Lower leg skin (tissue), 4 donors: ENCODE results near the gene MOB3A. TPM values are rescaled to one million over a fixed set of nuclear protein-coding genes. Genes with fewer than 3 reads are reported as not detected.

Experiments
- DNase-seq, 2 donors: peaks; one replicate each; pipeline ENCODE4 v3.0.0-alpha.2; 2019; ENCODE audit warnings: low spot score in 2 of 2
- H3K4me3 ChIP-seq: fragments of 200-600 bp; sonication (generic); 2 replicates; pipeline ENCODE4 v1.5.1; 2017; ENCODE audit warnings: mild to moderate bottlenecking, low read depth; ENCODE audit not compliant: poor library complexity, severe bottlenecking
- POLR2A ChIP-seq, 2 donors: fragments of 450-650 bp; IDR thresholded peaks; one replicate each; pipeline ENCODE4 v1.6.1; 2016 to 2017; ENCODE audit warnings: antibody characterized with exemption in 2 of 2, mild to moderate bottlenecking in 1 of 2, moderate library complexity in 1 of 2
- WGBS, 2 donors: methylation state at CpG; one replicate each; pipeline ENCODE4 v1.1.5; 2018; 5-methylcytosine and 5-hydroxymethylcytosine counted together
- intact Hi-C: fragments of 100-400 bp; cut with DNase I; formaldehyde crosslinking; loops from one replicate; pipeline ENCODE4 v1.15.0; 2023; ENCODE audit warnings: low total_unique reads
- total RNA-seq, 4 donors: library from RNA; depleted of rRNA; stranded (reverse); fragments of >200 nt; gene quantifications; one replicate each; pipeline ENCODE4 v1.1.0, GENCODE V29; 2016
- TF ChIP-seq, protein P1 (sequence below), 3 donors: fragments of 450-650 bp; IDR thresholded peaks; one replicate each; pipeline ENCODE4 v1.5.1; 2016; ENCODE audit warnings: antibody characterized with exemption in 3 of 3, mild to moderate bottlenecking in 3 of 3, moderate library complexity in 2 of 3

MOB3A gene
- total RNA-seq, 4 donors from 2014 or later = 26.4 to 46.0 (median 34.5) TPM

DNA sequence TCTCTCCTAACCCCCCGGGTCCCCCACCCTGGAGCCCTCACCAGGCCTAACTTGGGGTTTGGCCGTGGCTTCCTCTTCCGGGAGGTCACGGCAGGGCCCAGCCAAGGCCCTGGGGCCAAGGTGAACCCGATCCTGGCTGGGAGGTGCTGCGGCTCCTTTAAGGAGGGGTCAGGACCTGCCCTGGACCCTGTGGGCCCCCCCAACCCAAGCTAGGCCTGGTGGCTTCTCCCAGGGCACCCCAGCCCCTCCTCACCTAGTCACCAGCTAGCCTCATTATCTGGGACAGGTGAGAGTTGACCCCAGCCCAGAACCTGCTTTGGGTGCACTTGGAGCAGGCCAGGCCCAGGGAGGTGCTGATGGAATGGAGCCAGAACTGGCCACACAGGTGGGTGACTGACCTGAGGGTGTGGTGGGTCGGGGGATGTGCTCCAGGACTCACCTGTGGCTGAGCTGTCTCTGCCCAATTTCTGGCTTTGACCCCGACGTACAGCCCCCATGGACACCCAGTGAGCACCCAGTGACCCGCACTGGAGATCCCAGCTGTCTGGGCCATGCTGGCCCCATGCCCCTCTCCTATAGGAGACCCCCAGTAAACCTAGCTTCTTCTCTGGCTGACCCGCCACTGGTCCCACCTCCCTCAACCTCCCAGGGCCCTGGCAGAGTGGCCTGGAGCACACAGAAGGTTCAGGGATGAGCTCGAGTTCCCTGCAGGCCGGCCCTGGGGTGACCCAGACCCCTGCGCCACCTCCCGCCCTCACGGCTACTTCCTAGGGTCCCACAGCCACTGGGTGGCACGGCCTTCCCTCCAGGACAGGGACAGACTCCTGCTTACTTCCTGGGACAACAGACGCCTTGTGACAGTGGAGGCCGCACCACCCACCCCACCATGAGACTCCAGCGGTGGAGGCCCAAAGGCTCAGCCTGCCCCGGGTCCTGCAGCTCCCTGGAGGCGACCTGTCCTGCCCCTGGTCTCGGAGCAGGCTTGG is 38.3 kb downstream of the MOB3A start:
- 77 to 85% methylated on average over 17 to 22 of the region's 23 CpGs for WGBS, 2 donors
- DNase-seq = no peak
- intact Hi-C loops = no loop called here
- no peak for TF ChIP-seq POLR2A (IDR thresholded peaks at IDR 0.05)
- TF ChIP-seq, protein P1, sequence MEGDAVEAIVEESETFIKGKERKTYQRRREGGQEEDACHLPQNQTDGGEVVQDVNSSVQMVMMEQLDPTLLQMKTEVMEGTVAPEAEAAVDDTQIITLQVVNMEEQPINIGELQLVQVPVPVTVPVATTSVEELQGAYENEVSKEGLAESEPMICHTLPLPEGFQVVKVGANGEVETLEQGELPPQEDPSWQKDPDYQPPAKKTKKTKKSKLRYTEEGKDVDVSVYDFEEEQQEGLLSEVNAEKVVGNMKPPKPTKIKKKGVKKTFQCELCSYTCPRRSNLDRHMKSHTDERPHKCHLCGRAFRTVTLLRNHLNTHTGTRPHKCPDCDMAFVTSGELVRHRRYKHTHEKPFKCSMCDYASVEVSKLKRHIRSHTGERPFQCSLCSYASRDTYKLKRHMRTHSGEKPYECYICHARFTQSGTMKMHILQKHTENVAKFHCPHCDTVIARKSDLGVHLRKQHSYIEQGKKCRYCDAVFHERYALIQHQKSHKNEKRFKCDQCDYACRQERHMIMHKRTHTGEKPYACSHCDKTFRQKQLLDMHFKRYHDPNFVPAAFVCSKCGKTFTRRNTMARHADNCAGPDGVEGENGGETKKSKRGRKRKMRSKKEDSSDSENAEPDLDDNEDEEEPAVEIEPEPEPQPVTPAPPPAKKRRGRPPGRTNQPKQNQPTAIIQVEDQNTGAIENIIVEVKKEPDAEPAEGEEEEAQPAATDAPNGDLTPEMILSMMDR (IDR thresholded peaks at IDR 0.05) = no peak
- H3K4me3 ChIP-seq = no peak overlapping the region

DNA sequence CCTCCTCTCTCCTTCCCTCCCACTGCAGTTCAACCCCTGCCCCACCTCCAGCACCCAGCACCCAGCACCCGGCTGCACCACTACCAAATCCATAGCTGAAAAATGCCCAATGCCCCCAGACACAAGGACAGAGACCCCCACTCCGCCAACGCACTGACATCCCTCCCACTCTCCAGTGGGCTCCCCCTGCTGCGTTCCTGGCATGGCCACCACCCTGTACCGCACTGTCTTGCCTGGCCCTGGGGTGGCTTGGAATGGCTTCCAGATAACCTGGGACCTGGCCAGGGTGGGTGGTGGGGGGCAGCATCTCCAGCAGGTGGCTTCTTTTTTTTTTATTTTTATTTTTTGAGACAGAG is 39.3 kb downstream of the MOB3A start:
- intact Hi-C loops = no loop called here
- 25 to 28% methylated on average over 5 of the region's 5 CpGs for WGBS, 2 donors
- no peak for DNase-seq
- TF ChIP-seq, protein P1 (IDR thresholded peaks at IDR 0.05) = no peak
- no peak for TF ChIP-seq POLR2A (IDR thresholded peaks at IDR 0.05)
- H3K4me3 ChIP-seq = no peak overlapping the region

DNA sequence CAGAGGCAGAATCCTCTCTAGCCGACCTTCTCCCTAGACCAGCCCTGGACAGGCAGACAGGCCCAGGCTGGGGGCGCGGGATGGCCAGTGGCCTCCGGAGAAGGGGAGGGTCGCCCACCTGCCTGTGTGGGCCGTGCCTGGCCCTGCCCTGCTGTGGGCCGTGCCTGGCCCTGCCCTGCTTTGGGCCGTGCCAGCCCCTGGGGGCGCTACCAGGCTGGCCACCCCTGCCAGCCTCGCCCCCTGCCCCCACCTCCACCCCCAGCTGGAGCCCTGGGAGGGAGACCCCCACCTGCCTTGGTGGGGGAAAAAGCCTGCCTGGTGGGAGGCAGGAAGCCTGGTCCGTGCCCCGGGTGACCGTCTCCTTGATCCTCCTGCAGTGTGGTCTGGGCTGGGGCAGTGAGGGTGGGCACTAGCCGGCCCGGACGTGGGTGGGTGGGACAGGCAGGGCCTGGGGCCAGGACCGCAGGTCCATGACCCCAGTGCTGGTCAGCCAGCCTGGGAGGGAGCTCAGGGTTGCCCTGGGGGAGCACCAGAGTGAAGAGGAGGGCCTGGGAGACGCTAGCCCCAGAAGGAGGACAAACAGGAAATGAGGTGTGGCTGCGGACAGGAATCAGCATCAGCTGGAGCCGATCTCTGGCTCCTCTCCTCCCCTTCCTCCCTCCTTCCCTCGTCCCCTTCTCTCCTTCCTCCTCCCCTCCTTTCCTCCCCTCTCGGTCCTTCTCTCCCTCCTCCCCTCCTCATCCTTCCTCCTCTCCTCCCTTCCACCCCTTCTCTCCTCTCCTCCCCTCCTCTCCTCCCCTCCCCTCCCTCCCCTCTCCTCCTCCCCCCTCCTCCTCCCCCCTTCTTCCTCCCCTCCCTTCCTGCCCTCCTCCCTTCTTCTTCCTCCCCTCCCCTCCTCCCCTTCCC is 39.9 kb downstream of the MOB3A start:
- H3K4me3 ChIP-seq = no peak overlapping the region
- DNase-seq = peak; percentile 68 to 93
- WGBS, 2 donors = 1 to 4% methylated on average over 10 of the region's 22 CpGs
- intact Hi-C loops = no loop called here
- TF ChIP-seq POLR2A (IDR thresholded peaks at IDR 0.05) = no peak
- TF ChIP-seq, protein P1 (IDR thresholded peaks at IDR 0.05) = no peak

- DNase-seq = no peak
- TF ChIP-seq, protein P1 (IDR thresholded peaks at IDR 0.05) = no peak
- no peak for TF ChIP-seq POLR2A (IDR thresholded peaks at IDR 0.05)
- WGBS, 2 donors = 42 to 58% methylated on average over 7 to 8 of the region's 8 CpGs
- intact Hi-C loops = no loop called here
- no peak overlapping the region for H3K4me3 ChIP-seq
Observed at GRCh38 chr19:2054763-2055162, 41.4 kb downstream of the MOB3A start.

GRCh38 chr19:2053601-2054389 is 42.3 kb downstream of the MOB3A start:
- no peak for DNase-seq
- 75 to 79% methylated on average over 24 of the region's 24 CpGs for whole genome bisulfite sequencing, 2 donors
- intact Hi-C loops = no loop called here
- no peak for TF ChIP-seq POLR2A (IDR thresholded peaks at IDR 0.05)
- TF ChIP-seq, protein P1 (IDR thresholded peaks at IDR 0.05) = no peak
- no peak overlapping the region for H3K4me3 ChIP-seq
